HepG2 (cell line): ENCODE measurements around the gene SLC19A1. TPM values are rescaled to one million over a fixed set of nuclear protein-coding genes. Genes with fewer than 3 reads are reported as not detected.

Source experiments
- ATAC-seq: fragments of 200-7000 bp; cut with Tn5 transposase; 3 replicates; pipeline ENCODE4 v1.9.1; 2020; ENCODE audit warnings: mild to moderate bottlenecking, moderate library complexity
- BruUV-seq: library from RNA; stranded (reverse); fragments of 400-500 nt; replicated peaks from 2 replicates; lab custom pipeline; 2021; lab: Mats Ljungman, UMichigan
- CTCF ChIA-PET: fragments of 300-600 bp; formaldehyde crosslinking; extraction: SDS; loops from one replicate; lab custom pipeline; 2021; ENCODE audit warnings: low total read pairs, inconsistent platforms, low intra/inter-chr PET ratio; lab: Yijun Ruan, JAX
- POLR2A ChIA-PET: fragments of 350-600 bp; sonication (Branson Sonifier 250); formaldehyde crosslinking; loops from one replicate; lab custom pipeline; 2020; ENCODE audit warnings: antibody characterized with exemption, inconsistent platforms; lab: Yijun Ruan, JAX
- DNase-seq: peaks from one replicate; pipeline ENCODE4 v3.0.0-alpha.2; 2015; ENCODE audit warnings: low spot score
- FAIRE-seq: peaks from 3 replicates; lab custom pipeline; 2011; peaks lifted over from hg19 to GRCh38; lab: Jason Lieb, UNC
- H2AFZ ChIP-seq: one replicate; pipeline ENCODE4 v1.6.1; 2011; ENCODE audit warnings: low read length, inconsistent platforms
- H3K27ac ChIP-seq: fragments of 300-600 bp; 3 replicates; pipeline ENCODE4 v1.8.0; 2011; ENCODE audit warnings: mixed run types, mild to moderate bottlenecking, mixed read lengths, low read length, inconsistent platforms; ENCODE audit not compliant: insufficient read depth; ENCODE audit errors: extremely low read length
- H3K27me3 ChIP-seq, 2 experiments: fragments of 200-600 bp in 1 of 2; 2 replicates in 1 of 2; 3 replicates in 1 of 2; pipeline versions ENCODE4 v1.6.0 to v1.8.0; 2011; ENCODE audit warnings: low read length in 2 of 2, mild to moderate bottlenecking in 2 of 2, moderate library complexity in 2 of 2, inconsistent platforms in 1 of 2; ENCODE audit not compliant: insufficient read depth in 2 of 2, control insufficient read depth in 1 of 2
- H3K36me3 ChIP-seq, 2 experiments: fragments of 200-600 bp in 1 of 2; replicated peaks in 1 of 2; 2 replicates in 1 of 2; 3 replicates in 1 of 2; pipeline versions ENCODE4 v1.5.1 to v1.8.0; 2011; ENCODE audit warnings: low read length in 2 of 2, inconsistent platforms in 1 of 2; ENCODE audit not compliant: insufficient read depth in 2 of 2, control insufficient read depth in 1 of 2
- H3K4me1 ChIP-seq: 2 replicates; pipeline ENCODE4 v1.5.1; 2012; ENCODE audit warnings: low read length, inconsistent platforms; ENCODE audit not compliant: insufficient read depth
- H3K4me2 ChIP-seq: 2 replicates; pipeline ENCODE4 v1.6.0; 2011; ENCODE audit warnings: low read depth, low read length, inconsistent platforms
- H3K4me3 ChIP-seq, 3 experiments: fragments of 200-600 bp in 1 of 3; sonication (generic), shearing (Covaris generic) in 1 of 3; replicated peaks in 1 of 3; 2 replicates each; pipeline ENCODE4 v1.5.1; 2011 to 2016; ENCODE audit warnings: low read length in 3 of 3, inconsistent platforms in 2 of 3, low read depth in 2 of 3, mild to moderate bottlenecking in 2 of 3, control low read depth in 1 of 3, mixed read lengths in 1 of 3; ENCODE audit not compliant: insufficient read depth in 1 of 3
- H3K79me2 ChIP-seq: one replicate; pipeline ENCODE4 v1.6.1; 2011; ENCODE audit warnings: low read length, inconsistent platforms; ENCODE audit not compliant: insufficient read depth
- H3K9ac ChIP-seq: 2 replicates; pipeline ENCODE4 v1.6.0; 2011; ENCODE audit warnings: mild to moderate bottlenecking, low read depth, low read length, inconsistent platforms; ENCODE audit not compliant: insufficient read depth
- H3K9me3 ChIP-seq: 2 replicates; pipeline ENCODE4 v1.5.1; 2012; ENCODE audit warnings: mild to moderate bottlenecking, low read length
- H4K20me1 ChIP-seq: 2 replicates; pipeline ENCODE4 v1.6.0; 2011; ENCODE audit warnings: inconsistent platforms, mild to moderate bottlenecking, low read length, moderate library complexity; ENCODE audit not compliant: insufficient read depth
- CAMTA2 ChIP-seq: sonication (generic); formaldehyde crosslinking; IDR thresholded peaks from 2 replicates; pipeline ENCODE4 v1.4.0; 2020; ENCODE audit warnings: mild to moderate bottlenecking, missing genetic modification reagents, borderline replicate concordance
- CEBPZ ChIP-seq: IDR thresholded peaks from 2 replicates; pipeline ENCODE4 v1.6.1; 2012; ENCODE audit warnings: low read length, improper control_type of control experiment
- ELK4 ChIP-seq: sonication (generic); formaldehyde crosslinking; IDR thresholded peaks from 2 replicates; pipeline ENCODE4 v1.9.0; 2021; ENCODE audit warnings: missing genetic modification reagents, borderline replicate concordance
- FOSL2 ChIP-seq: sonication (generic); formaldehyde crosslinking; IDR thresholded peaks from 2 replicates; pipeline ENCODE4 v1.4.0; 2020; ENCODE audit warnings: missing genetic modification reagents
- IRF1 ChIP-seq: sonication (generic); formaldehyde crosslinking; IDR thresholded peaks from 2 replicates; pipeline ENCODE4 v1.4.0; 2020; ENCODE audit warnings: low read depth, mild to moderate bottlenecking, missing genetic modification reagents
- KDM5A ChIP-seq: fragments of 200-600 bp; sonication (generic); IDR thresholded peaks from 2 replicates; pipeline ENCODE4 v1.7.0; 2018; ENCODE audit warnings: antibody characterized with exemption, mild to moderate bottlenecking, low read length, borderline replicate concordance
- NFYC ChIP-seq: IDR thresholded peaks from 2 replicates; pipeline ENCODE4 v1.6.1; 2016; ENCODE audit warnings: missing genetic modification reagents, missing compliant biosample characterization
- PTBP1 ChIP-seq: fragments of 200-400 bp; formaldehyde crosslinking; IDR thresholded peaks from 2 replicates; pipeline ENCODE4 v1.6.1; 2018; ENCODE audit warnings: low read length, low read depth; ENCODE audit not compliant: poor library complexity, severe bottlenecking
- SP140L ChIP-seq: sonication (generic); formaldehyde crosslinking; IDR thresholded peaks from 2 replicates; pipeline ENCODE4 v1.4.0; 2020; ENCODE audit warnings: missing genetic modification reagents, borderline replicate concordance
- TOE1 ChIP-seq: sonication (generic); formaldehyde crosslinking; IDR thresholded peaks from 2 replicates; pipeline ENCODE4 v1.4.0; 2020; ENCODE audit warnings: mild to moderate bottlenecking, missing genetic modification reagents
- ZGPAT ChIP-seq: IDR thresholded peaks from 2 replicates; pipeline ENCODE4 v1.6.1; 2016; ENCODE audit warnings: mild to moderate bottlenecking
- ZKSCAN8 ChIP-seq: IDR thresholded peaks from 2 replicates; pipeline ENCODE4 v1.6.1; 2016; ENCODE audit warnings: borderline replicate concordance, missing genetic modification reagents, missing compliant biosample characterization
- ZNF607 ChIP-seq: sonication (generic); formaldehyde crosslinking; IDR thresholded peaks from 2 replicates; pipeline ENCODE4 v1.5.1; 2020; ENCODE audit warnings: missing genetic modification reagents, mild to moderate bottlenecking, borderline replicate concordance
- ZNF839 ChIP-seq: sonication (generic); formaldehyde crosslinking; IDR thresholded peaks from 2 replicates; pipeline ENCODE4 v1.4.0; 2020; ENCODE audit warnings: missing genetic modification reagents, mild to moderate bottlenecking, borderline replicate concordance
- ZSCAN21 ChIP-seq: sonication (generic); formaldehyde crosslinking; IDR thresholded peaks from 2 replicates; pipeline ENCODE4 v1.8.0; 2022; ENCODE audit warnings: mild to moderate bottlenecking, missing genetic modification reagents, moderate library complexity, borderline replicate concordance
- WGBS: methylation state at CpG from one replicate; pipeline ENCODE4 v1.1.6; 2017; ENCODE audit warnings: low lambda C conversion rate; 5-methylcytosine and 5-hydroxymethylcytosine counted together
- in situ Hi-C: cut with HindIII; loops from 2 replicates; pipeline ENCODE4 v1.10.0; 2017; ENCODE audit warnings: low pct_unique_long_range_greater_than_20kb; ENCODE audit not compliant: extremely low pct_ligation_motif_present
- intact Hi-C: fragments of 100-400 bp; cut with micrococcal nuclease; formaldehyde crosslinking; loops from one replicate; pipeline ENCODE4 v1.10.0; 2022; ENCODE audit not compliant: unreplicated experiment
- polyA plus RNA-seq, 8 experiments: library from polyadenylated mRNA; depleted of rRNA in 3 of 8; stranded (reverse) in 7 of 8; unstranded in 1 of 8; fragments of >200 nt; fragmentation: Illumina TruSeq in 4 of 8; extraction: Trizol in 4 of 8; gene quantifications; 2 replicates each; pipeline versions ENCODE4 v1.2.1 to v1.2.3, GENCODE V29; 2011 to 2016; ENCODE audit warnings: low read depth in 4 of 8, missing spikeins in 1 of 8, mixed read lengths in 1 of 8; ENCODE audit not compliant: insufficient read depth in 1 of 8
- total RNA-seq, 5 experiments: library from RNA; depleted of rRNA; stranded (reverse); fragments of >200 nt; fragmentation: Illumina TruSeq; extraction: Trizol; gene quantifications; 2 replicates each; pipeline ENCODE4 v1.2.3, GENCODE V29; 2016; ENCODE audit warnings: low read depth in 1 of 5

Gene SLC19A1
- total and polyA plus RNA-seq, 2 of the 13 experiments (the other 11 are each of a cell fraction or from before 2014, with no cell fraction given) = 21.8 to 23.0 TPM

- no peak overlapping the region for H3K9ac ChIP-seq
- in situ Hi-C loops (no loop called here), intact Hi-C loops (no loop called here)
- DNase-seq (no peak), ATAC-seq (no peak), FAIRE-seq (no peak)
- no peaks in the 10 kb centered on the region for H3K9me3 ChIP-seq
- H3K27me3 ChIP-seq = peaks cover 8 to 73% of the 10 kb centered on the region in 2 experiments
- H3K4me1 ChIP-seq = peaks cover 9% of the 10 kb centered on the region; the same call in 1 of the 2 replicates
- H3K4me3 ChIP-seq = no peak overlapping the region
- ChIA-PET POLR2A (no interaction called here), CTCF (no interaction called here)
- H4K20me1 ChIP-seq = no peaks in the 10 kb centered on the region
- H3K27ac ChIP-seq = no peak overlapping the region
- H3K36me3 ChIP-seq = no peaks in the 10 kb centered on the region
- 40% methylated on average over 20 of the region's 20 CpGs for WGBS
- H3K79me2 ChIP-seq = no peaks in the 10 kb centered on the region
- BruUV-seq = no TSS peak
- no peak overlapping the region for H2AFZ ChIP-seq
- H3K4me2 ChIP-seq = no peak overlapping the region; the same call in 1 of the 2 replicates
- no peak for TF ChIP-seq ELK4 (CRISPR knock-in tag)
- TF ChIP-seq ZKSCAN8 (CRISPR knock-in tag) = no peak
- TF ChIP-seq CAMTA2 (CRISPR knock-in tag) = no peak
- TF ChIP-seq ZNF607 (CRISPR knock-in tag) = no peak
- no peak for TF ChIP-seq KDM5A
- no peak for TF ChIP-seq SP140L (CRISPR knock-in tag)
- no peak for TF ChIP-seq PTBP1
- no peak for TF ChIP-seq FOSL2
- no peak for TF ChIP-seq ZSCAN21 (CRISPR knock-in tag)
- no peak for TF ChIP-seq ZNF839 (CRISPR knock-in tag)
- no peak for TF ChIP-seq ZGPAT
- TF ChIP-seq IRF1 (CRISPR knock-in tag) = no peak
- no peak for TF ChIP-seq TOE1 (CRISPR knock-in tag)
- TF ChIP-seq CEBPZ = no peak
- TF ChIP-seq NFYC (CRISPR knock-in tag) = no peak
These were observed 28.8 kb upstream of the SLC19A1 start for GRCh38 chr21:45570826-45571601.
